HG02623 (cell line): ENCODE measurements around the gene ZNF687.

ENCODE experiments used
- ATAC-seq: cut with Tn5 transposase; IDR thresholded peaks from one replicate; pipeline ENCODE4 v1.9.1; 2021; ENCODE audit warnings: moderate library complexity; ENCODE audit not compliant: unreplicated experiment

The ZNF687 gene

GRCh38 chr1:151311589-151312331 lies 29.7 kb downstream of the ZNF687 start:
- ATAC-seq = no peak

DNA sequence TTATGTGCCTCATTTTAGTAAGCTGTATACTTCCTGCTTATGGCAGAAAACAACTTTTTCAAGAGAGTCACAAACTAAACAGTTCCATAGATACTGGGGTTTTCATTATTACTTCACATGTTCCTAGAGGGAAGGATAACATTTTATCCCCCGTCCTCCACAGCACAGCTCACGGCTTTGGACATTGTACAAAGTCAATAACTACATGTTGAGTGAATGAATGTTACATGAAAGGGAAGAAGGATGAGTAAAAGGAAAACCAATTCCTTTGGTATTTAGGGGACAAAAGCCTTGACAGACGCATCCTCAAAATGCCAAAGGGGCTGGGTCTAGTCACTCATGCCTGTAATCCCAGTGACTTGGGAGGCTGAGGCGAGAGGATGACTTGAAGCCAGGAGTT lies 30.3 kb downstream of the ZNF687 start:
- ATAC-seq = no peak

DNA sequence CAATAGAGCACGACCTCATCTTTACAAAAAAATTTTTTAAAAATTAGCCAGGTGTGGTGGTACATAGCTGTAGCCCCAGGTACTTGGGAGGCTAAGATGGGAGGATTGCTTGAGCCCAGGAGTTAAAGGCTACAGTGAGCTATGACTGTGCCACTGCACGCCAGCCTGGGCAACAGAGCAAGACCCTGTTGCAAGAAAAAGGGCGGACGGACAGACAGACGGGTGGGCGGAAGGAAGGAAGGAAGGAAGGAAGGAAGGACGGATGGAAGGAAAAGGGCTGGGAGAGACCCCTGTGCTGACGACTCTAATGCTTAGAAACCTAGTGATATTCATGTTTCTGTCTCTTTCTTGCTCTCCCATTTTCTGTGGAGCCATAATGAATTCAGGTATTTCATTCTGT lies 30.7 kb downstream of the ZNF687 start:
- no peak for ATAC-seq

DNA sequence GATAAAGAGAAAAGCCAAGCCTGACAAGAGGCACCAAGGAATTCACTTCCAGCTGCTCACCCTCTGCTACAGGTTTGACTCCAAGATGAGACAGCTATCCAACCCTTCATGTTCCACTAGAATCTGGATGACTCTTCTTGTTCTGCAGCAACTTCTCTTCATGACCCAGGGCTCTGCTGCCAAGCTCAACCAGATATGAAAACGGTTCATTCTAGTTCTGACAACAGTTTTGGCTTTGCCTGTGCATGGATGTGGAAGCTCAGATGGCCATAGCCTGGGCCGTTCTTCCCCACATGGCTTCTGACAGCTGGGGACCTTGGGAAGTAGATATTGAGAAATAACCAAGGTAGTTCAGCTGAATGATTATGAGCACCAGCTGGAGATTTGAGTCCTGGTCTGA lies 31.4 kb downstream of the ZNF687 start:
- ATAC-seq = no peak

GRCh38 chr1:151314137-151314875 lies 32.2 kb downstream of the ZNF687 start:
- ATAC-seq = no peak

- no peak for ATAC-seq
Measured at GRCh38 chr1:151315565-151316235, 33.6 kb downstream of the ZNF687 start.

- no peak for ATAC-seq
Measured at GRCh38 chr1:151318975-151319374, 36.9 kb downstream of the ZNF687 start.

- ATAC-seq = no peak
Measured at GRCh38 chr1:151324390-151324930, 42.4 kb downstream of the ZNF687 start.

DNA sequence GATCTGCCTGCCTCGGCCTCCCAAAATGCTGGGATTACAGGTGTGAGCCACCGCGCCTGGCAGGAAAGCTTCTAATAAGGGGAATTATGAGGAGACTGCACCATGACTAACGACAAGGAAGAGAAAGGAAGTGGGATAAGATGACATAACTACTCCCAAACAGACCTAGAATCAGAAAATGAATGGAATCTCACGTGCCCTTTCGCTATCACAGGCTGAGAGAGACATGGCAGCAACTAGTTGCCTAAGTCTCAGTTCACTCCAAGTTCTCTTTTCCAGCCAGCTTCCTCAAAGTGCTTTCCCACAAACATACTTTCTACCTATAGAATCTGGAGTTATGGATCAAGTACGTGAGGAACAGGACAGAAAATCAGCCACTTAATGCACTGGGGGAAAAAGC lies 43.1 kb downstream of the ZNF687 start:
- no peak for ATAC-seq

GRCh38 chr1:151325646-151326429 lies 43.7 kb downstream of the ZNF687 start:
- ATAC-seq = no peak

DNA sequence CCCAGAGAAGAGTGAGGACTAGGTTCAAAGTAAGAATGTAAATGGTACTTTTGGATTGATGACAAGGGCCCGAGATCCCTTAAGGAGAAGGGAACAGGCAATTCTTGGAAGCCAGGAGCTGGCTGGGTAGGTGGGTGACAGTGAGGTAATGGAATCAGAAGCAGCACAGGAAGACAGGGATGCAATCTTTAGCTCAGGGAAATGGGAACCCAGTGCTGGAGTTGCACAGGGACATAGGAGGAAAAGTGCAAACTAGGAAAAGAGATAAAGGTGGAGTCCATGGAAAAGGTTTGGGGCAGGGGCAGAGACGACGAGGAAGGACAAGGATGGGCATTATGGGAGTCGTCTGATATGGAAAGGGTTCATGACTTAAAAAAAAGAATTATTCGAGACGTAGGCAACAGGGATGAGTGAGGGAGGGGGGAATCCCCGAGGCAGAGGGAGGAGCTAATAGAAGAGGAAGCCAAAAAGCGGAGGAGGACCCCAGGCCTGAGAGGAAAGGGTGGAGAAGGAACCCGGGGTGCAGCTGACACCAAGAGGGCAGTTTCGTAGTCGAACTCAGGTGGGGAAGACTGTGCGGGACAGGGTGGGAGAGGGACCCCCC lies 44.6 kb downstream of the ZNF687 start:
- ATAC-seq = peak; percentile 47

DNA sequence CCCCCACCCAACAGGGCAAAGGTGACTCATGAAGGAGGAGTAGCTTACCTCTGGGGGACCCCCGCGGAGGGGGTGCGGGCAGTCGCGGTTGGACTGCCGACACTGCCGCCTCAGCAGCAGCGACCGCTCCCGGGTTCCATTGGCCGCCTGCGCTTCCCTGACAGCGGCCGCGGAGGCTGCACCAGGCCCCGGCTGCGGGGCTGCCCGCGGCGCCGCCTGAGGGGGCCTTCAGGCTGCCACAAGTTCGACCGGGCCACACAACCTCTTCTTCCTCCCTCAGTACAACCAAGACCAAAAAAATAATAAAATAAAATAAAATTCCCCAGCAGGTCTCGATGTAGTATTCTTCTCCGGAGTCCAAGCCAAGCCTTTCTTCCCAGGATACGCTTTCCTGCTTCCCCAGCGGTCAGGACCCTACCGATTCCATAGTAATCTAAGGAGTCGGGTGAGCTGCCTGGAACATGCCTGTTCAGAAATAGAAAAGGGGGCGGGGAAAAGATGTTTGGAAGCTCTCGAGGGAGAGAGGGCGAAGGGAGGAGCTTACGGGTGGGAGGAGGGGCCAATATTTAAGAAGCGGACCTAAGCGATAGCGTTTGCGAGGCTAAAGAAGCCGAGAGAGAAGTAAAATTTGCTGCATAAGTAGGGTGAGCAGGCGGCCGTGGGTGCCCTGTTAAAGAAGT lies 45.3 kb downstream of the ZNF687 start, which contains the start of gene PI4KB:
PI4KB (minus strand) TSS at position 194 of the 680 bp plus-strand sequence. CDS start 10,935 bp downstream, outside the sequence.
- ATAC-seq = peak; percentile 71

- peak; percentile 7 for ATAC-seq
Measured at GRCh38 chr1:151327903-151328674, 46.0 kb downstream of the ZNF687 start.

DNA sequence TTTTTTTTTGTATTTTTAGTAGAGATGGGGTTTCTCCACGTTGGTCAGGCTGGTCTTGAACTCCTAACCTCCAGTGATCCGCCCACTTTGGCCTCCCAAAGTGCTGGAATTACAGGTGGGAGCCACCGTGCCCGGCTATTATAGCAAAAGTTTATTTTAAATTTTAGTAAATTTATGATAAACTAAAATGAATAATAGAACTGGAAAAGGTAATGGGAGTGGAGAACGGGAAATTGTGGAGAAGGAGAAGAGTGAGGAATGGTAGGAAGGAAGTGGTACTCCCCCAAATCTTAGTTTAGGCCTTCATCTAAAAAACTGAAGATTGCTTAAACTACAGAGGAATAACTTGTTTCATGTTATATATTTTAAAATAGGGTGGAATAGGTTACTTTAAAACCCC lies 52.7 kb downstream of the ZNF687 start:
- ATAC-seq = no peak

DNA sequence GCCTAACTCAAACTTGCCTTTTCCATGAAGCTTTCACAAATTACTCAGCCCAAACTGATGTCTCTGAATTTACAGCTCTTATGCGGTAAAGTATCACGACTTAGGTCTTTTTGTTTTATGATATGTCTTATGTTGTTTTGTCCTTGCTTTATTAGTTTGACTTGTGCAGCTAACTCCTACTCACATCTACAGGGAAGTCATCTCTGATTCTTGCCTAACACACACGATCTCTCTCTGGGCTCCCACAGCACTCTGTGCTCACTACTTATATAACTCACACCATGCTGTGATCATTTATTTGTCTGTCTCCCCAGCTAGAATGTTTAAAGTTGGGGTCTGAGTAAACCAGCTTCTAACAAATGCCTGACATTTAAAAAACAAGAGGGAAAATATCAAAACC lies 54.5 kb downstream of the ZNF687 start:
- ATAC-seq = no peak

GRCh38 chr1:151340870-151341754 lies 59.0 kb downstream of the ZNF687 start:
- no peak for ATAC-seq
